ENCODE measurements around the gene MXRA7. TPM values are rescaled to one million over a fixed set of nuclear protein-coding genes. Genes with fewer than 3 reads are reported as not detected.

Gene MXRA7
- total RNA-seq, 6 experiments from 2014 or later, result 180 to 259 (median 192) TPM

DNA sequence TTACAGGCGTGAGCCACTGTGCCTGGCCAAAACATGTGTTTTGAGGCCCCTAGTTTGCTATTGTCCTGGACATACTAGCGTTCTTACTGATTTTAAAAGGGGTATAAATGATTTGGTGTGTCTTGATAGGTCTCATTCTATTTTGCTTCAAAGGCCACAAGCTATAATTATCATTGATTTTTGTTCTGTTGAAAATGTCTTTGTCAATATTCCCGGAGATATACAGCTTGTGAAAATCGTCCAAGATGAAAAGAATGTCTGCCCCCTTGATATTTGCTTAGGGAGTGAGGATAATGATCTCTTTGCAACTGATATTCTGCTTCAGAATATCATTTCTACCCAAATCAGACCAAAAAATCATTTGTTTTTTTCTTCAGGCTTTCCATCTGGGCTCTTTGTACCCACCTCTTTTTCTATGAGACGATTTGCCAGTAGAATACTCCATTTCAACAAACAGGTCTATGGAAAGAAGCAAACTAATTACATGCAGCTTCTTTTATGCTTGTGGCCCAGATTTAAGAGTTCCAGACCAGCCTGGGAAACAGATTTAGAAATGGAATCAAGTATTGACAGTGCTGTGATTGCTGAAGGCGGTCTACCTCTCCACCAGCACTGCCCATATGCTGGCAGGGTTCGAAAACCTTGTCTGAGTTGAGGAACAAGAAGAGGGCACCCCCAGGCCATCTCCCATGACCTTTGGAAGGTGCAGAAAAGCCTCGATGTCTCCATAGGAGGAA, 53.1 kb downstream of the MXRA7 start:
- Mint-ChIP-seq H3K9me3 (peaks cover under 1% of the 10 kb centered on the region; the same call in 1 of the 2 replicates), H3K4me1 (ENCODE audit: low read depth) (peaks cover 8% of the 10 kb centered on the region; the same call in 1 of the 2 replicates), H3K27ac (no peak overlapping the region), H3K27me3 (ENCODE audit: insufficient read depth) (peaks cover 21% of the 10 kb centered on the region), H3K4me3 (no peak overlapping the region), H3K36me3 (ENCODE audit: low read depth) (peaks cover under 1% of the 10 kb centered on the region; the same call in 1 of the 2 replicates)
- no peak for DNase-seq
- TF ChIP-seq, protein P1, sequence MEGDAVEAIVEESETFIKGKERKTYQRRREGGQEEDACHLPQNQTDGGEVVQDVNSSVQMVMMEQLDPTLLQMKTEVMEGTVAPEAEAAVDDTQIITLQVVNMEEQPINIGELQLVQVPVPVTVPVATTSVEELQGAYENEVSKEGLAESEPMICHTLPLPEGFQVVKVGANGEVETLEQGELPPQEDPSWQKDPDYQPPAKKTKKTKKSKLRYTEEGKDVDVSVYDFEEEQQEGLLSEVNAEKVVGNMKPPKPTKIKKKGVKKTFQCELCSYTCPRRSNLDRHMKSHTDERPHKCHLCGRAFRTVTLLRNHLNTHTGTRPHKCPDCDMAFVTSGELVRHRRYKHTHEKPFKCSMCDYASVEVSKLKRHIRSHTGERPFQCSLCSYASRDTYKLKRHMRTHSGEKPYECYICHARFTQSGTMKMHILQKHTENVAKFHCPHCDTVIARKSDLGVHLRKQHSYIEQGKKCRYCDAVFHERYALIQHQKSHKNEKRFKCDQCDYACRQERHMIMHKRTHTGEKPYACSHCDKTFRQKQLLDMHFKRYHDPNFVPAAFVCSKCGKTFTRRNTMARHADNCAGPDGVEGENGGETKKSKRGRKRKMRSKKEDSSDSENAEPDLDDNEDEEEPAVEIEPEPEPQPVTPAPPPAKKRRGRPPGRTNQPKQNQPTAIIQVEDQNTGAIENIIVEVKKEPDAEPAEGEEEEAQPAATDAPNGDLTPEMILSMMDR (IDR thresholded peaks at IDR 0.05), result no peak

DNA sequence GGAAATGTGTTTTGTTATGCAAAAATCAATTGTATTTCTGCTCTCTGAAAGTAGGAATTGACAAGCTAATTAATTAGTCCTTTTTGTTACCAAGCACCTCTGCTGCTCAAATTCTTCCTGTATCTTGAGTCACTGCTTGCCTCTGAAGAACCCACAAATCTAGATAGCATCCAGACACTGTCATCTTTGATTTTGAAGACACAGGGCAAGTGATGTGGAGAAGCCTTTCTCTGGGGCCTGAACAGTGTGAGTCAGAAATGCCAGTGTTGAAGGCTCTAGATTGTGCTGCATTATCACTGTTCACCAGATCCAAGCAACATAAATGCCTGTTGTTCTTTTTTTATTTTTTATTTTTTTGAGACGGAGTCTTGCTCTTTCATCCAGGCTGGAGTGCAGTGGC, 56.4 kb downstream of the MXRA7 start:
- Mint-ChIP-seq H3K27me3 (ENCODE audit: insufficient read depth) (peaks cover 21% of the 10 kb centered on the region), H3K27ac (no peak overlapping the region), H3K4me3 (no peak overlapping the region), H3K4me1 (ENCODE audit: low read depth) (peaks cover 2% of the 10 kb centered on the region; the same call in 1 of the 2 replicates), H3K36me3 (ENCODE audit: low read depth) (peaks cover 10% of the 10 kb centered on the region; the same call in 1 of the 2 replicates), H3K9me3 (peaks cover 7% of the 10 kb centered on the region)
- TF ChIP-seq, protein P1 (IDR thresholded peaks at IDR 0.05), result no peak
- peak; percentile 36 for DNase-seq

DNA sequence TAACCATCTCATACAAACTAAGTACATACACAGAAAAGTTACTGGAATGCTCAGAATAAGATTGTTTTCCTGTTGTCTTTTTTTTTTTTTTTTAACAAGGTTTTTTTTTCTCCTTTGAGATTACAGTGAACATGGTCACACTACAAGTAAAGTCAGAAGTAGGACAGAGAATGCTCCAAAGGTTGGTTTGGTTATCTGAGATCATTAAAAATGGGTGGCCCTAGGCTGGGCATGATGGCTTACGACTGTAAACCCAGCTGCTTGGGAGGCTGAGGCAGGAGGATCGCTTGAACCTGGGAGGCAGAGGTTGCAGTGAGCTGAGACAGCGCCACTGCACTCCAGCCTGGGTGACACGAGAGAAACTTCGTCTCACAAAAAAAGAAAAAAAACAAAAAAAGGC, 60.3 kb downstream of the MXRA7 start:
- no peaks in the 10 kb centered on the region for H3K4me1 Mint-ChIP-seq (ENCODE audit: low read depth)
- no peak overlapping the region for H3K27ac Mint-ChIP-seq
- peaks cover 24% of the 10 kb centered on the region for H3K27me3 Mint-ChIP-seq (ENCODE audit: insufficient read depth)
- no peak for DNase-seq
- peaks cover 14% of the 10 kb centered on the region; the same call in 1 of the 2 replicates for H3K36me3 Mint-ChIP-seq (ENCODE audit: low read depth)
- peaks cover 15% of the 10 kb centered on the region for H3K9me3 Mint-ChIP-seq
- TF ChIP-seq, protein P1 (IDR thresholded peaks at IDR 0.05), result no peak
- no peak overlapping the region for H3K4me3 Mint-ChIP-seq

DNA sequence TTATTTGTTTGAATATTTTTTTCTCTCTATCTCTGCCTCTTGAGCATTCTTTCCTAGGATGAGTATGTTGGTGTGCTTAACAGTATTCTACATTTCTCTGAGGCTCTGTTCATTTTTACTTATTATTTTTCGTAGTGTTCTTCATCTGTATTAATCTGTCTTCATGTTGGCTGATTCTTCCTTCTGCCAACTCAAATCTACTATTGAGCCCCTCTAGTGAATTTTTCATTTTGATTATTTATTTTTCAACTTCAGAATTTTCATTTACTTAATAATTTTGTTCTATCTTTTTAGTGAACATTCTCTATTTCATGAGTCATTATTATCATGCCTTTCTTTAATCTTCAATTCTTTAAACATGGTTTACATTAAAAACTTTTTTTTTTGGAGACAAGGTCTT, 64.1 kb downstream of the MXRA7 start:
- H3K27ac Mint-ChIP-seq, result no peak overlapping the region
- H3K4me1 Mint-ChIP-seq (ENCODE audit: low read depth), result no peaks in the 10 kb centered on the region
- peaks cover 9% of the 10 kb centered on the region for H3K9me3 Mint-ChIP-seq
- H3K4me3 Mint-ChIP-seq, result no peak overlapping the region
- DNase-seq, result no peak
- H3K36me3 Mint-ChIP-seq (ENCODE audit: low read depth), result peaks cover 7% of the 10 kb centered on the region; the same call in 1 of the 2 replicates
- peaks cover 56% of the 10 kb centered on the region for H3K27me3 Mint-ChIP-seq (ENCODE audit: insufficient read depth)
- TF ChIP-seq, protein P1 (IDR thresholded peaks at IDR 0.05), result no peak

DNA sequence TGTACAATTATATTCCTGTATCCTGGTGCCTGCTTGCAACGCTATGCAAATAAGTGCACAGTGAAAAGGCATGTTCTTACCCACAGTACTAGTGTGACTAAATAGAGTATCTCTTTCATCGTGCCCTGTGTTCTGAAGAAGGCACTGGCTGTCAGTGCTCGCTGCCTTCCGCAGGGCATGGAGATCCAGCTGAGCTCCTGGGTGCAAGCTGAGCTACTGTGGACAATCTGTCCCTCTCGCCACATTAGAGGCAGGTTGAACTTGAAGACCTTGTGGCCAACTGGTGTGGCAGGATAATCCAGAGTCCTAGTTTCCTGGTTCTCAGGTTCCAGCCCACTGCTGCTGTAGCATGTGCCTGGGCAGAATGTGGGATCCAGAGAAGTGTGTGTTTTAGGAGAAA, 65.3 kb downstream of the MXRA7 start:
- no peak overlapping the region for H3K4me3 Mint-ChIP-seq
- H3K27me3 Mint-ChIP-seq (ENCODE audit: insufficient read depth), result peaks cover 50% of the 10 kb centered on the region
- DNase-seq, result no peak
- H3K4me1 Mint-ChIP-seq (ENCODE audit: low read depth), result no peaks in the 10 kb centered on the region
- no peak overlapping the region for H3K27ac Mint-ChIP-seq
- TF ChIP-seq, protein P1 (IDR thresholded peaks at IDR 0.05), result no peak
- peaks cover 4% of the 10 kb centered on the region; the same call in 1 of the 2 replicates for H3K36me3 Mint-ChIP-seq (ENCODE audit: low read depth)
- peaks cover 9% of the 10 kb centered on the region for H3K9me3 Mint-ChIP-seq
